Measurements from ENCODE around the gene UBE3C. TPM values are rescaled to one million over a fixed set of nuclear protein-coding genes. Genes with fewer than 3 reads are reported as not detected.
A peak's percentile ranks its signal among the peaks of the same experiment; 100 is the strongest.
"Not testable (repeated sequence)": the region's sequence is repeated elsewhere in the genome, so short reads cannot be mapped to it uniquely, and the experiment has no call there.

Gene UBE3C
- total RNA-seq, 1 experiment from 2014 or later, result 74.6 TPM

DNA sequence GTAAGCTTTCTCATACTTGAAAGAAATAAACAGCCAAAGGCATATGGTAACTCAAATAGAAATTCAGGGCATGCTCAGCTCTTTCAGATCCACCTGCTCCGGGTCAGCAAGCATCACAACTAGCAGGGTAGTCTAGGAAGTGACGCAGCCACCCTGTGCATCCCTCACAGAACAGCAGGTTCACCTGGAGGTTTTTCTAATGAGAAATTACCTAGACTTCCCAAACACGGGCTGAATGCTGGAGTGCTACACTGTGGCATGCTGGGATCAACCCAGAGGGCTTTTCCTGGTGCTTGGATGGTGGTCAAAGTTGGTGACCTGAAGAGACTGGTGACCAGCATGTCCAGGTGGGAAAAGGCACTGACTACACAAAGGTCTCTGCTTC is 131.3 kb downstream of the UBE3C start:
- H3K36me3 ChIP-seq, result peaks cover 25% of the 10 kb centered on the region

DNA sequence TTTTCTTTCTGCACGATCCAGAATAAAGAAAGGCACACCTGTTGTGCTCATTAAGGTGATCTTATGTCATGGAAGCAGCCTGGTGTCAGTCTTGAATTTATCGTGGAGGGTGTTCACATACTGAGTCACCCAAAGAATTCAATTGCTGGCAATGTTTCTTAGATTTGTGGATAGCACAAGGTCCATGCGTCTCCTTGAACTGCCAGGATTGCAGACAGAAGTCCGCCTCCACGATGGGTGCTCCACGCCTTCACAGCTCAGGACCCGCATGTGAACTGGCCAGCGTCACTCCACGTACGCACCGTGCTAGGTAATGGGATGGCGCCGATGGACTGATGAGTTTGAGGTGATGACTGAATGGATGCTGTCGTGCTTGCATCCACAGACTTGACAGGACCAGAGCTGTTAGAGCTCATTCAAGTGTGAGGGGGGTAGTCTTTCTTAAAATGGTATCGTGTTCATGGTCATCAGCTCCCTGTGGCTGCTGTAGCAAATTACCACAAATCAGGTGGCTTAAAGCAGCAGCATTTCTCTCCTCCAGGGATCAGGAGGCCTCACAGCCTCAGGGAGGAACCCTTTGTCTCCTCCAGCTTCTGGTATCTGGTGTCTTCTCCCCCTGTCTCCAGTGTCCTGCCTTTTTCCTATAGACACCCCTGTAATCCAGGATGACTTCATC is 132.7 kb downstream of the UBE3C start:
- H3K9me3 ChIP-seq, result no peaks in the 10 kb centered on the region
- no peaks in the 10 kb centered on the region for H3K27me3 ChIP-seq
- no peak overlapping the region for H3K4me3 ChIP-seq
- DNase-seq, result no peak
- peaks cover 22% of the 10 kb centered on the region for H3K36me3 ChIP-seq

More for the DNA sequence above, 131.3 kb downstream of the UBE3C start:
- H3K27me3 ChIP-seq, result no peaks in the 10 kb centered on the region
- no peaks in the 10 kb centered on the region for H3K9me3 ChIP-seq
- no peak for DNase-seq
- H3K4me3 ChIP-seq, result no peak overlapping the region

DNA sequence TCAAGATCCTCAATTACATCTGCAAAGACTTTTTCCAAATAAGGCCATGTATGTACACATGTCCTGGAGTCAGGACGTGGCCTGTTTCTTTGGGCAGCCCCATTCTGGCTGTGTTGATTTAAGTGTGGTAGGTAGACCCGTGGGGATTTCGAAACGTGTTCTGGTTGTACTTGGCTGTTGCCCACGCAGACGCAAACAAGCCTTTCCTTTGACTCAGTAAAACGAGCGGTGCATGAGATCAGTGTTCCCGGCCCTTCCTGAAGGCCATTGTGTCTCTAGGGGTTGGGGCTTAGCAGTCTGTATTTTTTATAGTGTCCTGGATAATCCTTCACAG is 133.2 kb downstream of the UBE3C start:
- DNase-seq, result peak; percentile 18
- Histone ChIP-seq H3K4me3 (no peak overlapping the region), H3K27me3 (no peaks in the 10 kb centered on the region), H3K36me3 (peaks cover 22% of the 10 kb centered on the region), H3K9me3 (no peaks in the 10 kb centered on the region)

DNA sequence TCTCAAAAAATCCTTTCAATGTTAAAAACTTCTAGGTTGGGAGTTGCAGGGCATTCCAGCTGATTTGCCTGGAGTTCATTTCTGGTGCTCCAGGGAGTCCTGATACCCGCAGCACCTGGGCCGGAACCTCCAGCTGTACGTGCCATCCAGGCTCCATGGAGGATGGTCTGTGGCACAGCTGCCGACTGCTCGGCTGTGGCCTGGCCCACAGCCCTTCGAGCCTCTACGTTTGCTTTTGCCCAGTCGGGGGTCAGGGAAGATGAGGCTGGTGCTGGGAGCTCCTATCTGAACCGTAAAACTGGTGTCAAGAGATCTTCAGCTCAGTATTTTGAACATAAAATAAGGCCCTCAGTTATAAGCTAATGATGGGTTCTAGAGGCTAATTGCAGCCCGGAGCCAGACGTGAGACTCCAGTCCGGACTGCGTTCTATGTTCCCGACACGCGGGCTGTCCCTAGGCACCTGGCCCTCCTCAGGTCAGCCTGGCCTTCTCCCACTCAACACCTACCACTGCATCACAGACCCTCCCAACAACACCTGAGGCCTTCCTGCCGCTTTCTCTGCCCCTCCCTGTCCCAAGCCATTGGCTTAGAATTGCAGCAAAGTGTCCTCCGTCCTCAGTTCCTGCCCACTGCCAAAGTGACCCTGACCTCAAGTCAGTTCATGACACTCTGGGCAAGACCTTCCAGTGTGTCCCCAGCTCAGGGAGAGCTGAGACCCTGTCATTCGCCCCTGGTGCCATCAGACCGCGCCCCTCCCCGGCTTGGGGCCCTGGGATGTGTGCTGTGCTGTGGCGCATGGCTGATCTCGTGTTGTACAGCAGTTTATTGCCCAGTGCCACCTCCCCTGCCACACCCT is 133.9 kb downstream of the UBE3C start:
- H3K9me3 ChIP-seq, result no peaks in the 10 kb centered on the region
- DNase-seq, result no peak
- H3K4me3 ChIP-seq, result no peak overlapping the region
- no peaks in the 10 kb centered on the region for H3K27me3 ChIP-seq
- peaks cover 17% of the 10 kb centered on the region for H3K36me3 ChIP-seq

DNA sequence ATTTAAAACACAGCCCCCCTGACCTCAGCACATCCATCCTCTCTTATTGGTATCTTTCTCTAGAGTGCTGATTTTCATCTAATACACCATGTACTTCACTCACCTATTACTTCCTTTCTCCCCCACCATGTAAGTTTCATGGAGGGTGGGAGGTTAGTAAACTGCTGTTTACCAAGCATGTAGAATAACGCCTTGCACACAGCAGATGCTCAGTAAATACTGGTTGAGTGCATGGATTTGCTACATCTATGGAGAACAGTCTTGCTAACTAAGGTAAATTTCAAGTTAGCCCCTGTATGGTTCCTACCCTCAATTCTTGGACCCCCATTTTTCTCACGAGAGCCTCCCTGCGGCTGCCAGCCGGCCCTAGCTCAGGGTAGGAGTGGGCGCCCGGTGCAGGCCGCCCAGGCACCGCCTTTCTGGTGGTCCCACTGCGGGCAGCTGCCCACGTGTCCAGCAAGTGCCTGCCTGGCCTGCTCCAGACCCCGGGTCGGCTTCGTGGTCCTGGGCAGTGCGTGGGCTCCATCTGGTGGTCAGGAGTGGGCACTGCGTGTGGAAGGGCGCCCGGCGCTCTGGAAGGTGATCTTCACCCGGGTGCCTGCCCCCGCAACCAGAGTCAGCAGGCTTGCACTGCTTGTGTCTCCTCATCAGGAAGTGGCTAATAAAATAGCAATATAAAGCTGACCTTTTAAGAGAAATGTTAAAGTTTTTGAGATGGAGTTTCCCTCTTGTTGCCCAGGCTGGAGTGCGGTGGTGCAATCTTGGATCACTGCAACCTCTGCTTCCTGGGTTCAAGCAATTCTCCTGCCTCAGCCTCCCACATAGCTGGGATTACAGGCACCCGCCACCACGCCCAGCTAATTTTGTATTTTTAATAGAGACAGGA is 134.7 kb downstream of the UBE3C start:
- H3K27me3 ChIP-seq, result no peaks in the 10 kb centered on the region
- H3K4me3 ChIP-seq, result no peak overlapping the region
- DNase-seq, result peak; percentile 40
- H3K36me3 ChIP-seq, result peaks cover 13% of the 10 kb centered on the region; the same call in 1 of the 2 replicates
- no peaks in the 10 kb centered on the region for H3K9me3 ChIP-seq

DNA sequence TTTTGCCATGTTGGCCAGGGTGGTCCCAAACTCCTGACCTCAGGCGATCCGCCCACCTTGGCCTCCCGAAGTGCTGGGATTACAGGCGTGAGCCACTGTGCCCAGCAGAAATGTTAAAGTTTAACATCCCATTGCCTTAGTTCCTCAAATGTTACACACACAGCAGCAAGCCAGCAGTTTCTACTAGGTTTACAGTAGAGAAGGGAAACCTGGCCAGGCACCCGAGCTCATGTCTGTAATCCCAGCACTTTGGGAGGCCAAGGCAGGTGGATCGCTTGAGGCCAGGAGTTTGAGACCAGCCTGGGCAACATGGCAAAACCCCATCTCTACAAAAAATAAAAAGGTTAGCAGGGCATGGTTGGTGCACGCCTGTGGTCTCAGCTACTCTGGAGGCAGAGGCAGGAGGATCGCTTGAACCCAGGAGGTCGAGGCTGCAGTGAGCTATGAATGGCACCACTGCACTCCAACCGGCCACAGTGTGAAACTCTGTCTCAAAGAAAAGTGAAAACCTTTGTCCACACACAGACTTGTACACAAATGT is 135.4 kb downstream of the UBE3C start:
- not testable (repeated sequence) for H3K27me3 ChIP-seq, H3K4me3 ChIP-seq, DNase-seq, H3K9me3 ChIP-seq
- peaks cover 12% of the 10 kb centered on the region; the same call in 1 of the 2 replicates for H3K36me3 ChIP-seq

DNA sequence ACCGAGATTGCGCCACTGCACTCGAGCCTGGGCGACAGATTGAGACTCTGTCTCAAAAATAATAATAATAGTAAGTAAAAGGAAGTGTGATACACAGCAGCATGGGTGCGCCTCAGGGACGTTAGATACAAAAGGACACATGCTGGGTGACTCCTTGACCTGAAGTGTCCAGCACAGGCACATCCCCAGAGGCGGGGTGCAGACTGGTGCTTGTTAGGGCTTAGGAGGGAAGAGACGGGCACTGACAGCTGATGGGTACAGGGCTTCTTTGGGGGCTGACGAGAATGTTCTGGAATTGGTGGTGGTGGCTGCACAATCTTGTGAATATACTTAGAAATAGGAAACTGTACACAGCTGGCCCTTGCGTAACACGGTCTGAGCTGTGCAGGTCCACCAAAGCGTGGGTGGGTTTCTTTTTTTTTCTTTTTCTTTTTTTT is 136.3 kb downstream of the UBE3C start:
- DNase-seq, result no peak
- Histone ChIP-seq H3K4me3 (no peak overlapping the region), H3K9me3 (no peaks in the 10 kb centered on the region), H3K27me3 (no peaks in the 10 kb centered on the region), H3K36me3 (peaks cover 7% of the 10 kb centered on the region; the same call in 1 of the 2 replicates)

DNA sequence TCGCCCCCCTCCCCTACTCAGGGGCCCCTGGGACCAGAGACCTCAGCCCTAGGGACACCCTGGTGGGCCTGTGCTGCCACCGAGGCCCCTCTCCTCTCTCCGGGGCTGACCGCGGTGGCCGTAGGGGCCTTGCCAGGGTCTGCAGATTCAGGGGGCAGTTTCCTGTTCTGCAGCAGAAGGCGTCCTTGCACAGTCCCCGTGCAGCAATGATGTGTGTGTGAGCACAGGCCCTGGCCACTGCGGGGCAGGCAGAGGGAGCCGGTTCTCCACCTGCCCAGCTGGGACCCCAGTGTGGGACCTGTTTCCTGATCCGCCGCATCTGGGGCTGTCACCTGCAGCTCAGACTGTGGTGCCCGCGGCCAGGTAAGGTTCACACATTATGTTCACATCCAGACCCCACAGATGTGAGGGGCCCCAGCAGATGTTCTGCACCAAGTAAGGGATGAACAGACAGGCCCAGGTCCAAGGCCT is 137.4 kb downstream of the UBE3C start:
- H3K27me3 ChIP-seq, result no peaks in the 10 kb centered on the region
- H3K9me3 ChIP-seq, result no peaks in the 10 kb centered on the region
- H3K4me3 ChIP-seq, result no peak overlapping the region
- peaks cover 3% of the 10 kb centered on the region; the same call in 1 of the 2 replicates for H3K36me3 ChIP-seq
- DNase-seq, result no peak

DNA sequence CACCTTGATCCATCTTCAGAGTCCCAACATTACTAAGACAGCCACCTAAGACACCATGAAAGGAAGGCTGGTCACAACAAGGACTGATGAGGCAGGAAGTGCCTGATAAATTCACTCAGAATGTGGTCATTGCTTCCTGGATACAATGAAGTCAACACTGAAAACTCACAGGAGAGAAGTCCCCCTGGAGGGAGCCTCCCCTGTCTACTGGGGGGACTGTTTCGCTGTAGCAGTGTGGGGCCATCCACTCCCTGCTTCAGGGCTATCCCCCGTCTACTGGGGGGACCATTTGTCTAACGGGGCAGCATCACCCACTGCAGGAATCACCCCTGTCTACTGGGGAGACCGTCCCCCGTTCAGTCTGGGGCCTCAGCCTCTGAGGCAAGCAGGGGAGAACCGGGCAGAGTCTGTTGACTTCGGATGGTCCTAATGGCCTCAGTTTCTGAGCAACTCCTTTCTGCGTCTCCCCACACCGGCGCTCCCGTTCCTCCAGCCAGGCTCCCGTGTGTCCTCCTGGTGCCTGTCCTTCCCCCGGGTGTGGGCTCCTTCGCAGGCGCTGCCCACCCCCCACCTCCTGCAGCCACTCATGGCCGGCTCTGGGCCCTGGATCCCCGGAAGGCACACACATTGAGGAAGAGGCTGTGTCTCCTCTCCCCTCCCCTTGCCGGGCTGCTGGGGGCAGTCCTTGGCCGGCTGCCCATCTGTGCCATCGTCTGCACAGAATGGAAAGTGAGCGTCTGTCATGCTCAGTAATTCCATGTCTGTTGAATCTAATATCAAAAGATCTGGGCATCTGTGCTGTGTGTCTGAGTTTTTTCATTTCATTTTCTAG is 138.2 kb downstream of the UBE3C start:
- H3K36me3 ChIP-seq, result no peaks in the 10 kb centered on the region
- no peak for DNase-seq
- no peak overlapping the region for H3K4me3 ChIP-seq
- H3K27me3 ChIP-seq, result no peaks in the 10 kb centered on the region
- H3K9me3 ChIP-seq, result no peaks in the 10 kb centered on the region

DNA sequence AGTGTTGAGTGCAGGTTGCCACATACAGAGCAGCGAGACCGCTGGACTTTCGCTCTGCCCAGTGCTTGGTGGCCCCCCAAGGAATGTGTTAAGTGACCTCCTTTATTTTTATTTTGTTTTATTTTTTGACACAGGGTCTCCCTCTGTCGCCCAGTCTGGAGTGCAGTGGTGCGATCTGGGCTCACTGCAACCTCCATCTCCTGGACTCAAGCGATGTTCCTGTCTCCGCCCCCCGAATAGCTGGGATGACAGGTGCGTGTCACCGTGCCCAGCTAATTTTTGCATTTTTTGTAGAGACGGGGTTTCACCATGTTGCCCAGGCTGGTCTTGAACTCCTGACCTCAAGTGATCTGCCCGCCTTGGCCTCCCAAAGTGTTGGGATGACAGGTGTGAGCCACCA is 138.8 kb downstream of the UBE3C start:
- DNase-seq, H3K4me3 ChIP-seq, H3K36me3 ChIP-seq, H3K9me3 ChIP-seq, H3K27me3 ChIP-seq: not testable (repeated sequence)

DNA sequence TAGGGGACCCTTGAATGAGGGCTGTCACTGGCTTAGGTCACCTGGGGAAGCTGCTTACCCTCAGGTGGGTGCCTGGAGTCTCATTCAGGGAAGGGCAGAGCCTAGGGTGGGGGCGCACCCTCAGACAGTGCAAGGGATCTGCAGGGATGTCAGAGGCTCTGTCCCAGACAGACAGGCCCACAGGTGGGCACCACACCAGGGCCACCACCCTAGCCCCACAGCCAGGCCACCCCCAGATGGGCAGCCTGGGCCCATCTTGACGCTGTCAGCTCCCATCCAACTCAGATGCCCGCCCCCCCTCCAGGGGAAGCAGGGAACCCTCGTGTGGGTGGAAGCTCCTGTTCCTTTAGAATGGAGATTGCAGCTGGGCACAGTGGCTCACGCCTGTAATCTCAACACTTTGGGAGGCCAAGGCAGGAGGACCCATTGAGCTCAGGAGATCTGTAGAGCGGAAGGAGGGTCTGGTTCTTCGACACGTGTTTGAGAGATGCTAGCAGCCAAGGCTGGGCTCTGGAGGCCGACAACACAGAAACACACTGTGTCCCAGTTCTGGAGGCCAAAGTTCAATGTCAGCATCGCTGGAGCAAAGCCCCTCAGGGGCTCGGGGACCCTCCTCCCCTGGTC is 139.6 kb downstream of the UBE3C start:
- no peak for DNase-seq

DNA sequence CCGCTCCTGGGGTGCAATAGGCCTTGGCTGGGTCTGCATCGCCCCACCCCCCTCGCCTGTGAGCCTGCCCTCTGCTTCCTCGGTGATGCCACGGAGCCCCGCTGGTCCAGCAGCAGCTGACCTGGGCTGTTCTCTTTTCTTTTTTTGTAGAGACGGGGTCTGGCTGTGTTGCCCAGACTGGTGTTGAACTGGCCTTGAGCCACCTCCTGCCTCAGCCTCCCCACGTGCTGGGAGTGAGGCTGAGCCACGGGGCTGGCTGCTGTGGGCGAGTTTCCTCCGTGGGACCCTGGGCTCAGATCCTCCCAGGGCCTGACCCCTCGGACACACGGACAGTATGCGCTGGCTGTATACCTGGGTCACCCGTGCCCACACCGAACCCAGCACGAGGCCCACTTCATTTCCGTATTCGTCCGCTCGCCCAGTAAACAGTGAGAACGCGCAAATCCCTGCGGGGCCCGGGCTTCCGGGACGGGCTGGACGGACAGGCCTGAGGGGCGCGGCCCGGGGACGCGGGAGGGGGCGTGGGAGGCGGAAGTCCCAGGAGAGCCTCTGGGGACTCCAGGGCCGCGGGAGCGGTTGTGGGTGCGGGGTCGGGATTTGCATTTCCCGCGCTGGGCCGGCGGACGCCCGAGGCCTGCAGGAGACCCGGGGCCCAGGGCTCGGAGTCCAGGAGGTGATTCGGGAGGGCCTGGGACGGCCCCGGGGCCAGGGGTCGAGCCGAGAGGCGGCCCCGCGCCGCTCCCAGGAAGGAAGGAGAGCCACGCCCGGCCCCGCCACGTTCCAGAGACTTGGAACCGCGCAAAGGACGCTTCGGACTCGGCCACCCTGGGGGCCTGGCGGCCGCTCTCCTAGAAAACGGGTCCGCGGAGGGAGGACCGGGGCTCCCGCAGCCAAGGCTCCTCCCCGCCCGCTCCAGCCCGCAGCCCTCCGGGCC is 140.3 kb downstream of the UBE3C start:
- H3K9me3 ChIP-seq, result no peaks in the 10 kb centered on the region
- no peaks in the 10 kb centered on the region for H3K36me3 ChIP-seq
- no peak for DNase-seq
- H3K27me3 ChIP-seq, result no peaks in the 10 kb centered on the region
- no peak overlapping the region for H3K4me3 ChIP-seq

More for the DNA sequence above, 139.6 kb downstream of the UBE3C start:
- Histone ChIP-seq H3K36me3 (no peaks in the 10 kb centered on the region), H3K27me3 (no peaks in the 10 kb centered on the region), H3K4me3 (no peak overlapping the region), H3K9me3 (no peaks in the 10 kb centered on the region)

DNA sequence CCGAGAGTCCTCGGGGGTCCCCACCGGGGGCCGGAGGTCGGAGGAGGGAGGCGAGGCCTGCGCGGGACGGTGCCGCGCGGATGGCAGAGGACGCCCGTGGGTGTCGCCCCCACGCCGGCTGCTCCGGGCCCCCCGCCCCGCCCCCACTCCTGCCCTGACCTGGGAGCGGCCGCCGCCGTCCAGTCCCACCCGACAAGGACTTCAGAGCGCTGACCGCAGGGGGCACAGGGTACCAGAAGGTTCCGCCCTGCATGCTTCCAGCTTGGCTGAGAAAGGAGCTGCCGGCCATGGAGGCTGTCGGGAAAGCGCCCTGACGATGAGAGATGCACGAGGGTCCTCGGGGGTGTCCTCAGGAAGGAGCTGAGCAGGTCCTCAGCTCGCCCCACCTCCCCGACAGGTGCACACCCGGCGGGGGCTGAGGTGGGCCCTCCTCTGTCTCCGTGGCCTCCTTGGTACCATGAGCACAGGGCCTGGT is 141.1 kb downstream of the UBE3C start:
- no peaks in the 10 kb centered on the region for H3K27me3 ChIP-seq
- no peak for DNase-seq
- no peaks in the 10 kb centered on the region for H3K36me3 ChIP-seq
- no peak overlapping the region for H3K4me3 ChIP-seq
- H3K9me3 ChIP-seq, result no peaks in the 10 kb centered on the region

DNA sequence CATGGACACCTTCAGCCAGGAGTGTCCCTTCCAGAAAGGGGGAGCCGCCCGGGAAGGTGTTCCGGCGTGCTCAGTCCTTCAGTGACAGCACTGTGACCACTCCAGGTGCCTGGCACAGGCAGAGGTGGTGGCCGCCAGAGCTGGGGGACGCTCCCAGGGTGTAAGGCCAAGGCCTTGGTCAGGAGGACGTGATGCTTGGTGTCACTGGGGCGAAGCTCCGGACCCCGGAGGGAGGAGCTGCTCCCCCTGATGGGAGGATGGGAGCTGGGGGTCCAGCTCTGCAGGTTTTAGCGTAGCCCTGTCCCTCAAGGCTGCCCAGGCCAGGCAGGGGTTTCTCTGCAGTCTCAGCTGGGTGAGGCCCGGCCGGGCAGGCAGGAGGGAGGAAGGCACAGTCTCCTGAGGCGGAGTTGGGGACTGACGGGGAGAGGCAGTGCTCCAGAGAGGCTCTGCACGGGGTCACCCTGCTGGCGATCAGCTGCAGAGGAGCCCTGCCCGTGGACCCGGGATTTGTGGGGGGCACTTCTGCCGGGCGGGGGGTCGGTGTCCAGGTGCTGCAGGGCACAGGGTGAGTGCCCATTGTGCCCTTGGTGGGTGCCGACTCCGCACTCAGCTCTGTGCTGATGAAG is 141.6 kb downstream of the UBE3C start:
- Histone ChIP-seq H3K36me3 (no peaks in the 10 kb centered on the region), H3K4me3 (no peak overlapping the region), H3K27me3 (no peaks in the 10 kb centered on the region), H3K9me3 (no peaks in the 10 kb centered on the region)
- no peak for DNase-seq

All from MG63 (cell line).